WERI-Rb-1 (cell line): ENCODE results near the gene SERTM2.
A peak's percentile ranks its signal among the peaks of the same experiment; 100 is the strongest.

Experiments used
- DNase-seq: peaks from one replicate; pipeline ENCODE4 v3.0.0-alpha.2; 2020
- H3K27ac ChIP-seq: fragments of 250-450 bp; sonication (Bioruptor Pico); 2 replicates; pipeline ENCODE4 v1.5.1; 2020; ENCODE audit warnings: mild to moderate bottlenecking, moderate library complexity
- H3K27me3 ChIP-seq: fragments of 250-450 bp; sonication (Bioruptor Pico); 2 replicates; pipeline ENCODE4 v1.5.1; 2021; ENCODE audit warnings: mild to moderate bottlenecking, low read depth, moderate library complexity; ENCODE audit not compliant: insufficient read depth, severe bottlenecking
- H3K36me3 ChIP-seq: fragments of 250-450 bp; sonication (Bioruptor Pico); 2 replicates; pipeline ENCODE4 v1.5.1; 2020; ENCODE audit warnings: mild to moderate bottlenecking, moderate library complexity
- H3K4me3 ChIP-seq: 2 replicates; pipeline ENCODE4 v1.5.1; 2011; ENCODE audit warnings: low read depth, mild to moderate bottlenecking, control low read depth, low read length
- H3K9me3 ChIP-seq: fragments of 250-450 bp; sonication (Bioruptor Pico); 2 replicates; pipeline ENCODE4 v1.5.1; 2021; ENCODE audit warnings: mild to moderate bottlenecking, moderate library complexity; ENCODE audit not compliant: severe bottlenecking
- TF ChIP-seq, protein P1 (sequence below): IDR thresholded peaks from 2 replicates; pipeline ENCODE4 v1.5.1; 2011; ENCODE audit warnings: low read depth, mild to moderate bottlenecking, control low read depth, inconsistent platforms, low read length

The SERTM2 gene

GRCh38 chrX:111505783-111506182 lies 5.7 kb upstream of the SERTM2 start:
- peaks cover 8% of the 10 kb centered on the region for H3K27me3 ChIP-seq

GRCh38 chrX:111506826-111507225 lies 4.6 kb upstream of the SERTM2 start:
- no peaks in the 10 kb centered on the region for H3K36me3 ChIP-seq
- H3K9me3 ChIP-seq: no peaks in the 10 kb centered on the region
- no peak overlapping the region for H3K4me3 ChIP-seq
- DNase-seq: no peak
- H3K27ac ChIP-seq: no peak overlapping the region
- TF ChIP-seq, protein P1, sequence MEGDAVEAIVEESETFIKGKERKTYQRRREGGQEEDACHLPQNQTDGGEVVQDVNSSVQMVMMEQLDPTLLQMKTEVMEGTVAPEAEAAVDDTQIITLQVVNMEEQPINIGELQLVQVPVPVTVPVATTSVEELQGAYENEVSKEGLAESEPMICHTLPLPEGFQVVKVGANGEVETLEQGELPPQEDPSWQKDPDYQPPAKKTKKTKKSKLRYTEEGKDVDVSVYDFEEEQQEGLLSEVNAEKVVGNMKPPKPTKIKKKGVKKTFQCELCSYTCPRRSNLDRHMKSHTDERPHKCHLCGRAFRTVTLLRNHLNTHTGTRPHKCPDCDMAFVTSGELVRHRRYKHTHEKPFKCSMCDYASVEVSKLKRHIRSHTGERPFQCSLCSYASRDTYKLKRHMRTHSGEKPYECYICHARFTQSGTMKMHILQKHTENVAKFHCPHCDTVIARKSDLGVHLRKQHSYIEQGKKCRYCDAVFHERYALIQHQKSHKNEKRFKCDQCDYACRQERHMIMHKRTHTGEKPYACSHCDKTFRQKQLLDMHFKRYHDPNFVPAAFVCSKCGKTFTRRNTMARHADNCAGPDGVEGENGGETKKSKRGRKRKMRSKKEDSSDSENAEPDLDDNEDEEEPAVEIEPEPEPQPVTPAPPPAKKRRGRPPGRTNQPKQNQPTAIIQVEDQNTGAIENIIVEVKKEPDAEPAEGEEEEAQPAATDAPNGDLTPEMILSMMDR: no peak
- peaks cover 8% of the 10 kb centered on the region for H3K27me3 ChIP-seq

More at GRCh38 chrX:111505783-111506182, 5.7 kb upstream of the SERTM2 start:
- Histone ChIP-seq H3K9me3 (no peaks in the 10 kb centered on the region), H3K27ac (no peak overlapping the region), H3K36me3 (no peaks in the 10 kb centered on the region), H3K4me3 (no peak overlapping the region)
- no peak for DNase-seq
- TF ChIP-seq, protein P1: no peak

- peaks cover 8% of the 10 kb centered on the region for H3K27me3 ChIP-seq
- H3K36me3 ChIP-seq: no peaks in the 10 kb centered on the region
- no peaks in the 10 kb centered on the region for H3K9me3 ChIP-seq
- TF ChIP-seq, protein P1: no peak
- no peak for DNase-seq
- H3K27ac ChIP-seq: no peak overlapping the region
- H3K4me3 ChIP-seq: no peak overlapping the region
Measured at GRCh38 chrX:111507933-111508332, 3.5 kb upstream of the SERTM2 start.

DNA sequence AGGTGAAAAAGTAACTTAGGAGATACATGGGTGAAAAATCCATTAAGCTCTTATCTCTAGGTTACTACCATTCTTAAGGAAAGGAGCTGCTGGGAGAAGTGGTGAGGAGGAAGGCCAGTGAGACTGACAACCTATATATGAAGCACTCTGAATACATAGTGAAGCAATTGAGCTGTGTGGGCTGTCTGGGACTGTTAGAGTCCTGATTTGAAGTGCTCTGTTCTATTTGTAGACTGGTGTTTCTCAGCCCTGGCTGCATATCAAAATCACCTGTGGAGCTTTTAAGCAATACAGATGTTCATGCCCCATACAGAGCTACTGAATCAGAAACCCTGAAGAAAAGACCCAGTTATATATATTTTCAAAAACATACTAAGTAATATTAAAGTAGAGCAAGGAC lies 3.9 kb downstream of the SERTM2 start:
- no peak for DNase-seq
- peaks cover 9% of the 10 kb centered on the region for H3K27me3 ChIP-seq
- H3K27ac ChIP-seq: no peak overlapping the region
- TF ChIP-seq, protein P1: no peak
- H3K36me3 ChIP-seq: no peaks in the 10 kb centered on the region
- no peaks in the 10 kb centered on the region for H3K9me3 ChIP-seq
- H3K4me3 ChIP-seq: no peak overlapping the region

DNA sequence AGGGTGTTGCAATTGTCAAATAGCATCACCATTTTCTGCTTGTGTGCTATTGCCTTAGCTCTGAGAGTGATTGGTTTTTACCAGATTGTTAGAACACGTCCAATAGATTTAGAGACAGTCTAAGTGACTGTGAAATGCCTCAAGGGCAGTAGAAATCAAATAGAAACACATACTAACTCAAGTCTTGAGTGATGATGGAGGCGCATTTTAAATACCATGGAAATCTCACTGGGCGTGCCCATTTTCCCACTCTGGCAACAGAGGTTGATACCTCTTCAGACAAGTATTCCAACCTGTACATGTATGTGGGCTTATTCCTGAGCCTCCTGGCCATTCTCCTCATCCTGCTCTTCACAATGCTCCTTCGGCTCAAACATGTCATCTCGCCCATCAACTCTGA lies 7.2 kb downstream of the SERTM2 start:
- H3K36me3 ChIP-seq: no peaks in the 10 kb centered on the region

GRCh38 chrX:111519215-111519614 lies 7.8 kb downstream of the SERTM2 start:
- Histone ChIP-seq H3K27me3 (peaks cover 4% of the 10 kb centered on the region), H3K4me3 (no peak overlapping the region), H3K9me3 (no peaks in the 10 kb centered on the region), H3K27ac (no peak overlapping the region), H3K36me3 (no peaks in the 10 kb centered on the region)
- TF ChIP-seq, protein P1: no peak
- peak; percentile 9 for DNase-seq

More for the DNA sequence above, 7.2 kb downstream of the SERTM2 start:
- DNase-seq: no peak
- TF ChIP-seq, protein P1: no peak
- no peaks in the 10 kb centered on the region for H3K9me3 ChIP-seq
- H3K27me3 ChIP-seq: peaks cover 4% of the 10 kb centered on the region
- no peak overlapping the region for H3K4me3 ChIP-seq
- no peak overlapping the region for H3K27ac ChIP-seq
